UCSD-AML1 (cell line): Measurements from ENCODE around the gene GAB4.

Experiments
- DNase-seq: peaks from one replicate; lab custom pipeline; 2025; ENCODE audit not compliant: unreplicated experiment; lab: John Stamatoyannopoulos, UW

Gene GAB4

GRCh38 chr22:16988257-16988656 lies 19.8 kb downstream of the GAB4 start:
- DNase-seq: no peak

- no peak for DNase-seq
Observed at GRCh38 chr22:16987822-16988221, 20.2 kb downstream of the GAB4 start.

GRCh38 chr22:16975155-16975885 lies 32.7 kb downstream of the GAB4 start:
- DNase-seq: no peak

- DNase-seq: no peak
Observed at GRCh38 chr22:16974298-16975084, 33.5 kb downstream of the GAB4 start.

- DNase-seq: no peak
Observed at GRCh38 chr22:16973591-16974297, 34.3 kb downstream of the GAB4 start.

GRCh38 chr22:16972311-16972710 lies 35.7 kb downstream of the GAB4 start:
- DNase-seq: no peak

- DNase-seq: no peak
Observed at GRCh38 chr22:16970446-16970845, 37.6 kb downstream of the GAB4 start.

GRCh38 chr22:16969508-16970327 lies 38.3 kb downstream of the GAB4 start:
- DNase-seq: no peak

GRCh38 chr22:16968218-16968595 lies 39.8 kb downstream of the GAB4 start:
- no peak for DNase-seq

- no peak for DNase-seq
Observed at GRCh38 chr22:16967453-16968217, 40.4 kb downstream of the GAB4 start.

- DNase-seq: no peak
Observed at GRCh38 chr22:16966251-16966650, 41.8 kb downstream of the GAB4 start.

GRCh38 chr22:16965560-16965959 lies 42.5 kb downstream of the GAB4 start:
- no peak for DNase-seq

GRCh38 chr22:16965083-16965482 lies 42.9 kb downstream of the GAB4 start:
- DNase-seq: no peak

- no peak for DNase-seq
Observed at GRCh38 chr22:16964366-16964765, 43.7 kb downstream of the GAB4 start.

GRCh38 chr22:16963189-16963945 lies 44.7 kb downstream of the GAB4 start:
- DNase-seq: no peak

GRCh38 chr22:16962501-16962900 lies 45.5 kb downstream of the GAB4 start:
- no peak for DNase-seq

GRCh38 chr22:16961477-16962186 lies 46.4 kb downstream of the GAB4 start:
- DNase-seq: no peak

GRCh38 chr22:16960884-16961249 lies 47.2 kb downstream of the GAB4 start:
- no peak for DNase-seq
